Measurements from ENCODE around the gene SLC25A43. TPM values are rescaled to one million over a fixed set of nuclear protein-coding genes. Genes with fewer than 3 reads are reported as not detected.

SLC25A43 gene
- total RNA-seq, 2 experiments from 2014 or later = 13.7 to 15.6 TPM

DNA sequence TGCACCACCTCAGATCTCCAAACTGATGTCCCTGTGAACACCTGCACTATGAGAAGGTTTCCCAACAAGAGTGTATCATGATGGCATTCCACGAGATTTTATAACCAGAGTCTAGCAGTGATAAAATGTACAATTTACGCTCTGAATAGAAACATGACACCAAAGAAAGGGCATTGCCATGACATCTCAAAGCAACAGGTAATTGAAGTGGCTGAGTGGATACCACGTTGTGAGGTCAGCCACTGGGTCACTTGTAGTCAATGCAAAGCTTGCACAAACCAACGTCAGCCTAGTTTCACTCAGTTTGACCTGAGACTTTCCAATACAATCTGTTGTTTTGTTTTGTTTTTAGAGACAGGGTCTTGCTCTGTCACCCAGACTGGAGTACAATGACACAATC is 54.1 kb downstream of the SLC25A43 start:
- TF ChIP-seq, protein P1, sequence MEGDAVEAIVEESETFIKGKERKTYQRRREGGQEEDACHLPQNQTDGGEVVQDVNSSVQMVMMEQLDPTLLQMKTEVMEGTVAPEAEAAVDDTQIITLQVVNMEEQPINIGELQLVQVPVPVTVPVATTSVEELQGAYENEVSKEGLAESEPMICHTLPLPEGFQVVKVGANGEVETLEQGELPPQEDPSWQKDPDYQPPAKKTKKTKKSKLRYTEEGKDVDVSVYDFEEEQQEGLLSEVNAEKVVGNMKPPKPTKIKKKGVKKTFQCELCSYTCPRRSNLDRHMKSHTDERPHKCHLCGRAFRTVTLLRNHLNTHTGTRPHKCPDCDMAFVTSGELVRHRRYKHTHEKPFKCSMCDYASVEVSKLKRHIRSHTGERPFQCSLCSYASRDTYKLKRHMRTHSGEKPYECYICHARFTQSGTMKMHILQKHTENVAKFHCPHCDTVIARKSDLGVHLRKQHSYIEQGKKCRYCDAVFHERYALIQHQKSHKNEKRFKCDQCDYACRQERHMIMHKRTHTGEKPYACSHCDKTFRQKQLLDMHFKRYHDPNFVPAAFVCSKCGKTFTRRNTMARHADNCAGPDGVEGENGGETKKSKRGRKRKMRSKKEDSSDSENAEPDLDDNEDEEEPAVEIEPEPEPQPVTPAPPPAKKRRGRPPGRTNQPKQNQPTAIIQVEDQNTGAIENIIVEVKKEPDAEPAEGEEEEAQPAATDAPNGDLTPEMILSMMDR (conservative IDR thresholded peaks at IDR 0.05; ENCODE audit: low read length) = no peak
- no peak for TF ChIP-seq EZH2phosphoT487 (IDR thresholded peaks at IDR 0.05; ENCODE audit: borderline replicate concordance, low read depth, low read length)
- Histone ChIP-seq H3K27ac (ENCODE audit: low read depth, low read length, poor library complexity, severe bottlenecking) (no peak overlapping the region), H3K4me2 (ENCODE audit: low read length) (no peak overlapping the region), H3K9me2 (ENCODE audit: insufficient read depth, low read length) (no peaks in the 10 kb centered on the region), H2AFZ (ENCODE audit: low read length) (no peak overlapping the region), H4K20me1 (ENCODE audit: insufficient read depth, low read length) (no peaks in the 10 kb centered on the region), H3K9me3 (ENCODE audit: low read length) (no peaks in the 10 kb centered on the region), H3K4me1 (ENCODE audit: insufficient read depth, low read length, poor library complexity, severe bottlenecking) (no peaks in the 10 kb centered on the region), H3K36me3 (ENCODE audit: insufficient read depth, low read length) (peaks cover 6% of the 10 kb centered on the region; the same call in 1 of the 2 replicates), H3K79me2 (ENCODE audit: insufficient read depth, low read depth, low read length) (no peaks in the 10 kb centered on the region), H3K4me3 (ENCODE audit: low read depth, low read length, poor library complexity, severe bottlenecking) (no peak overlapping the region)
- CTCF ChIA-PET (ENCODE audit: unreplicated experiment) = no interaction called here
- no peak for DNase-seq (ENCODE audit: low spot score)
- POLR2A ChIA-PET = no interaction called here
- intact Hi-C loops (cut with micrococcal nuclease; ENCODE audit: unreplicated experiment) = no loop called here
- BruUV-seq (replicated peaks) = no TSS peak

DNA sequence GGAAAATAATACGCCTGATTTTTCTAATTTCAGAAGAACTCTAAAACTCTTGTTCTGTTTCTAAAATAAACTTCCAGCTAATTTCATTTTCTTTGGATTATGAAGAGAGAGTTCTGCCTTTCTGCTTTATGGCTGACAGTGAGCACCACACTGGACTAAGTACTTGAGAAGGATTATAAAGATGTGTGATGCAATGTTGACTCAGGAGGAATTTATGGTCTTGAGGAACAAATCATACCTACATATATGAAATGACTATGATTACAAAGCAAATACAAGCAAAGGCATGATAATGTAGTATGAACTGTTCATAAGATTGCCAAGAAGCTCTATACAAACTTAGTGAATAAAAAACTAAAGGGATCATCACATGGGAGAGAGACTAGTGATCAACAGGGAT is 56.1 kb downstream of the SLC25A43 start:
- H3K36me3 ChIP-seq (ENCODE audit: insufficient read depth, low read length) = peaks cover 6% of the 10 kb centered on the region; the same call in 1 of the 2 replicates
- CTCF ChIA-PET (ENCODE audit: unreplicated experiment) = no interaction called here
- H3K9me2 ChIP-seq (ENCODE audit: insufficient read depth, low read length) = no peaks in the 10 kb centered on the region
- H3K4me1 ChIP-seq (ENCODE audit: insufficient read depth, low read length, poor library complexity, severe bottlenecking) = no peaks in the 10 kb centered on the region
- no peak overlapping the region for H3K27ac ChIP-seq (ENCODE audit: low read depth, low read length, poor library complexity, severe bottlenecking)
- no peak overlapping the region for H2AFZ ChIP-seq (ENCODE audit: low read length)
- intact Hi-C loops (cut with micrococcal nuclease; ENCODE audit: unreplicated experiment) = no loop called here
- no peaks in the 10 kb centered on the region for H3K79me2 ChIP-seq (ENCODE audit: insufficient read depth, low read depth, low read length)
- TF ChIP-seq, protein P1 (conservative IDR thresholded peaks at IDR 0.05; ENCODE audit: low read length) = no peak
- POLR2A ChIA-PET = no interaction called here
- BruUV-seq (replicated peaks) = no TSS peak
- no peak for DNase-seq (ENCODE audit: low spot score)
- H4K20me1 ChIP-seq (ENCODE audit: insufficient read depth, low read length) = no peaks in the 10 kb centered on the region
- H3K9me3 ChIP-seq (ENCODE audit: low read length) = no peaks in the 10 kb centered on the region
- no peak overlapping the region for H3K4me2 ChIP-seq (ENCODE audit: low read length)
- H3K4me3 ChIP-seq (ENCODE audit: low read depth, low read length, poor library complexity, severe bottlenecking) = no peak overlapping the region

DNA sequence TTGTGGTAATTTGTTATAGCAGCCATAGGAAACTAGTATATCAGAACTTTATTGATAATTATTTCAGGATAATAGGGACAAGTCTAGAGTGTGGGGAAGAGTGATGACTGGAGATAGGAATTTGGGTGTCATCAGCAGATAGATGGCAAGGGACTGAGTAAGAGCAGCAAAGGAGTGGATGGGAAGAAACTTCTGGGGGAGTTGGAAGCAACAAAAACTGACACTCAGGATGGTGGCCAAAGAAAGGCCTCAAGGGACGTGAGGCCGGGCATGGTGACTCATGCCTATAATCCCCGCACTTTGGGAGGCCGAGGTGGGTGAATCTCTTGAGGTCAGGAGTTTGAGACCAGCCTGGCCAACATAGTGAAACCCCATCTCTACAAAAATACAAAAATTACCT is 60.0 kb downstream of the SLC25A43 start:
- Histone ChIP-seq H3K27ac (ENCODE audit: low read depth, low read length, poor library complexity, severe bottlenecking) (no peak overlapping the region), H3K9me2 (ENCODE audit: insufficient read depth, low read length) (no peaks in the 10 kb centered on the region), H3K4me2 (ENCODE audit: low read length) (no peak overlapping the region), H3K4me3 (ENCODE audit: low read depth, low read length, poor library complexity, severe bottlenecking) (no peak overlapping the region), H3K79me2 (ENCODE audit: insufficient read depth, low read depth, low read length) (no peaks in the 10 kb centered on the region), H2AFZ (ENCODE audit: low read length) (no peak overlapping the region), H3K4me1 (ENCODE audit: insufficient read depth, low read length, poor library complexity, severe bottlenecking) (no peaks in the 10 kb centered on the region), H3K36me3 (ENCODE audit: insufficient read depth, low read length) (no peaks in the 10 kb centered on the region), H4K20me1 (ENCODE audit: insufficient read depth, low read length) (no peaks in the 10 kb centered on the region), H3K9me3 (ENCODE audit: low read length) (no peaks in the 10 kb centered on the region)
- intact Hi-C loops (cut with micrococcal nuclease; ENCODE audit: unreplicated experiment) = no loop called here
- ChIA-PET CTCF (ENCODE audit: unreplicated experiment) (no interaction called here), POLR2A (interaction anchor here (0.6 kb wide), 1 partner anchor 1541 kb away, joined by 4 read pairs; no protein-coding TSS in a partner anchor)
- DNase-seq (ENCODE audit: low spot score) = no peak
- no TSS peak for BruUV-seq (replicated peaks)
- TF ChIP-seq EZH2phosphoT487 (IDR thresholded peaks at IDR 0.05; ENCODE audit: borderline replicate concordance, low read depth, low read length) = no peak
- TF ChIP-seq, protein P1 (conservative IDR thresholded peaks at IDR 0.05; ENCODE audit: low read length) = no peak

Data from OCI-LY7 (cell line).